ELF-1 (cell line): ENCODE measurements around the gene TLE7.

Source experiments
- DNase-seq: peaks from one replicate; pipeline ENCODE4 v3.0.0-alpha.2; 2016; ENCODE audit warnings: low read depth, low spot score

The TLE7 gene

DNA sequence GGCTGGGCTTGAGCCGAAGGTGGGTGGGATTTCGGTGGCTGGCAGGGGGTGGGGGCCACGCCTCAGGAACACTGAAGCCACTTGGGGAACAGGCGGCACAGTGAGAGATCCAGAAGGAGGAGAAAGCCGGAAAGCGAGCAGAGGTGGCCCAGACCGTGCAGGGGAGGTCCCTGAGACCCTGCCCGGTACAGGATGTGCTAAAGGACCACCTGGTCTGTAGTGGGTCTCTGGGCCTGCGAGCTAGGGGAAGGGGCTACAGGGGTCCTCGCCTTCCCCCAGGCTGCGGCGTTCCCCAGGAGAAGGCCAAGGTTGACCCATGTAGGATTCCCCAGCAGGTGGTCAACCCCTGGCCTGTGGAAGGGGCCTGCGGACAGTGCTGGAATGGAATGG, at the start of gene TLE7:
Gene TLE7, minus strand, starts transcription at position 4 of the 390 bp plus-strand sequence. CDS start 8,730 bp downstream, outside the sequence.
- no peak for DNase-seq

DNA sequence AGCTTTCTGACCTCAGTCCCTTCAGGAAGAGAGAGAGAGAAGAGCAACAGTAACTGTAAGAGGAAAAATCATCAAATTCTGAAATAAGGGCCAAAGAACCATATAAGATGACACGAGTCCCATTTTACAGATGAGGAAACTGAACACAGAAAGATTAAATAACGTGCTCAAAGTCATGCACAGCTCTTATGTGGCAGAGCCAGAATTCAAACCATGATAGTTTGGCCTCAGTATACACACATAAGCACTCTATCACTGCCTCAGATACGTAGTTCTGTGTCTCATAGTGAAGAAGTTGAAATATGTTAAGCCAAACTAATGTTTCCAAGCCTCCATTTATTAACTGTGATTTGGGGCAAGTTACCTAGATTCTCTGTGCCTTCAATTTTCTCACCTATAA, 49.2 kb upstream of the TLE7 start:
- DNase-seq: no peak

- DNase-seq: no peak
These were observed 48.5 kb upstream of the TLE7 start for GRCh38 chr16:71490361-71490760.

DNA sequence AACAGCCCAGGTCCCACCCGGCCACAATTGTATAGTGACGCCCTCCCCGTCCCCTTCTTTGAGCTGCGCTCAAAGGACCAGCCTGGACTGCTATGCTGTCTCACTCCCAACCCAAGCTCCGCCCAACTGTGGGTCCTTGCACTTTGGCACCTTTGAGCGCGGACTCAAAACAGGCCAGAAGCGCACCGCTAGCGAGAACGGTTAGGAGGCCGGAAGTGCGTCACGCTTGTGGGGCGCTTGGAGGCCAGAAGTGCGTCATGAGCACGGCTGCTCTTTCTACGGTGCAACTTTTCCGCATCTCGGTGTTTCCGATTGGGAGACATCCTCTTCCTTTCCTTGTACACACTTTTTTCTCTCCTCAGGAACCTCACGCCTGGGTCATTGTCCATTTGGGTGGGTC, 47.3 kb upstream of the TLE7 start, which contains the start of gene ZNF19:
Gene ZNF19, minus strand, starts transcription at position 203 of the 400 bp plus-strand sequence. CDS start 7,210 bp downstream, outside the sequence.
- DNase-seq: no peak

DNA sequence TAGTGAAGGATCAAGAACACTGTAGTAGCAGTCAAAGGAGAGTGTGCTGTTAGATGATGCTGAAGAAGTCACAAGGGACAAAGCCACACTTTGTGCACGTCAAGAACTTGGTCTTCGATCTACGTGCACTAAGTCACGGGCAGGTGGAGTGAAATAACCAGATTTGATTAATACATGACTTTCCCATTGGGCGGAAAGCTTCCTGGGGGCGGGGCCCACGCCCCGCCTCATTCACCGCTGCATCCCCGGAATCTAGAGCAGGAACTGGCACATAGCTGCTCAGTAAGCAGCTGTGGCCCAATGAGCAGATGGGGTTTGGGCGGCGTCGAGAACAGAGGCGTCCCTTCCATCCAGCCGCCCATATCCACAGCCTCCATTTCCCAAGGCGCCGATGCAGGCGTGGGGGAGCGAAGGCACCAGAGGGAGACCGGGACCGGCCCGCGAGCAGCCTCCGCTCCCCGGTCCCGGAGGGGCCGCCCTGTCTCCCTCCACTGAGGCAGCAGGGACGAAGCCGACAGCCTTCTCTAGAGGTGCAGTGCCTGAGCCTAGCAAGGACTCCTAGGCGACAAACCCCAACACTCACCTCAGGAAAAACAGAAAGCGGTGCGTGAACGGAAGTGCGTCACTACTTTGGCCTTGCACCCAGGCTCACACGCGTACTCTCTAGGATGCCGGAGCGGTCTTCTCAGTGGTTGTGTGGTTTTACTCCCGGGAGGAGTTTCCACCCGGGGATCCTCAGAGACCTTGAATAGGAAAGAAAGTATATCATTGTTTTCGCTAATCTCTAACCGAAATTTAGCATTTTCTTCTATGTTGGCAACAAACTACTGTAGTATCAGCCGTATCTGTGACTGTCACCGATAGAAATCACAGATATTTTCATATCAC, 42.4 kb upstream of the TLE7 start:
- peak; percentile 85 for DNase-seq

DNA sequence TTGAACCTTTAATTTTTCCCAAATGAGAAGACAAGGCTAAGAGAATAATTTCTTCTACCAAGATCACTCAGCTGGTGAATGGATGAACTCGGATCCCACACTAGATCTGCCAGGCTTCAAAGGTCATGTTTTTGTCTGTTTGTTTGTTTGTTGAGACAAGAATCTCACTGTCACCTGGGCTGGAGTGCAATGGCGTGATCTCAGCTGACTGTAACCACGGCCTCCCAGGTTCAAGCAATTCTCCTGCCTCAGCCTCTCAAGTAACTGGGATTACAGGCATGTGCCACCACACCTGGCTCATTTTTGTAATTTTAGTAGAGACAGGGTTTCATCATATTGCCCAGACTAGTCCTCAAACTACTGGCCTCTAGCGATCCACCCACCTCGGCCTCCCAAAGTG, 40.7 kb upstream of the TLE7 start:
- DNase-seq: no peak

DNA sequence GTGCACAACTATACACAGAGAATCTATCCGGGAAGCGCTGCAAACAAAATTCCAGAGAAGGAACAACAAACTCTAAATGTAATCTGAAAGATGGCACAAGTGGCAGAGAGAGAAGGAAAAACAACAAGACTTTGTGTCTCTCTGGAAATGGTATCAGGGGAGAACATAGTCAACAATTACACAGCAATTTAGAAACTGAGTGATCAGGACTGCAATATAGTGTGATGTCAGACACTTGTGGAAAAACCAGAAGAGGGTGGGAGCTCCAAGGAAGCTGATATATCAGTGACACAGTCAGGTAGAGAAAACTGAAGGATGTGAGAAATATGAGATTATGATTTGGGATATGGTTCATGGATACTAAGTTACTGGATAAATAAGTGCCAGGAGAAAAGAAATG, 39.1 kb upstream of the TLE7 start:
- no peak for DNase-seq

DNA sequence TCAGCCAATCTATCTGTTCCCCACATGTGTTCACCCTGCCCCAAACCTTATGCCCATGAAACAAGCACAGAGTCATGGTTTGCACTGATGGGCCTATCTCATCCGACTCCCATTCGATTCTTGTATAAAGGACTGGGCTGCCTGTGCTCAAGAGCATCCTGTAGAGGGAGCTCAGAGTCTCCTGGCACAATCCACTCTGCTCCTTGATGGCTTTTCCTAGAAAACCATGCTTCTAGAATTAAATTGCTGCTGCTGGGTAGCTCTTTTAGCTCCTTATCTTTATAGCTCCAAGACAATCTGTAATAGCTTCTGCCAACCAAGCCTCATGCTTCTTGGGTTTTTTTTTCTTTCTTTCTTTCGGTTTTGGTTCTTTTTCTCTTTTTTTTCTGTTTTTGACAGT, 37.6 kb upstream of the TLE7 start:
- peak; percentile 34 for DNase-seq

DNA sequence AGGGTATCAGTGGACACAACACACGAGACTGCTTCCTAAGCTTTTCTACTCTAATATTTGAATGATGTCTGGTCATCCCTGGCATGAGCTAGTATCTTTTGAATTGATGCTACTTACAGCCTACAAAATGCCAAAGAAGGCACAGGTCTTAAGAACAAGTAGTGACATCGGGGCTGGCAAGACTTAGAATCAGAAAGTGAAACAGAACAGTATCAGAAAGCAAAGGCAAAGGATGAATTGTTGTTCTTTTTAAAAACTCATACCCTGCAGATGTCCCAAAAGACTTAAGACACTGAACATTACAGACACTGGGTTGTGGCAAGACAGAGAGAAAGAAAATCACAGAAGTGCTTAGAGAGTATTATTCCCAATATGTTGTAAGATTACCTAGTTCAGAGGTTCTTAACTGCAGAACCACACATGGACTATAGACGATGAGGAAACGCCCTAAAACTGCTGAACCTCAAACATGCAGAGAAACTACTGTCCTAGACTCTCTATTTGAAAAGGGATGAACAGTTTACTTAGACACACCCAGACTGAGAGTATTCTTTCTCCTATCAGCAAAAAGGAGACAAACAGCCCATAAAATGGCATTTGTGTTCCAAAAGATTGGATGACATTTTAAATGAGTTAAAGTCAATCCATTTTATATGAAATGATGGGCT, 34.7 kb upstream of the TLE7 start:
- no peak for DNase-seq

DNA sequence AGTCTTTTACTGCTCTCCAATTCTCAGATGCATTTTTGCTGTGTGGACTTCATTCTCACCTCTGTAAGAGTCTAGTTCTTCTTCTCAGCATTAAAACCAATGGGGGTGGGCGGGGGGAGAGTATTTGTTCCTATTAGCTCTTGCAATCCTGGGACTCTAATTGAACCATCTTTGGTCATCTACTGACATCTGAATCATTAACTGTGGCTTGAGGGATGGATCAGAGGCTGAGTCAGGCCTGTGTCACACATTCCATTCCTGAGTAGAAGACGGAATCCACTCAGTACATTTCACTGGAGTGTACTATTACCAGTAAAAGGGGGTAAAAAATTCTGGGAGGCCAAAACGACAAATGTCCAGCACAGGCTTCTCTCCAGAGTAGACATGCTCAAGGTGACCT, 33.0 kb upstream of the TLE7 start:
- no peak for DNase-seq

GRCh38 chr16:71473891-71474290, 32.0 kb upstream of the TLE7 start:
- DNase-seq: no peak

DNA sequence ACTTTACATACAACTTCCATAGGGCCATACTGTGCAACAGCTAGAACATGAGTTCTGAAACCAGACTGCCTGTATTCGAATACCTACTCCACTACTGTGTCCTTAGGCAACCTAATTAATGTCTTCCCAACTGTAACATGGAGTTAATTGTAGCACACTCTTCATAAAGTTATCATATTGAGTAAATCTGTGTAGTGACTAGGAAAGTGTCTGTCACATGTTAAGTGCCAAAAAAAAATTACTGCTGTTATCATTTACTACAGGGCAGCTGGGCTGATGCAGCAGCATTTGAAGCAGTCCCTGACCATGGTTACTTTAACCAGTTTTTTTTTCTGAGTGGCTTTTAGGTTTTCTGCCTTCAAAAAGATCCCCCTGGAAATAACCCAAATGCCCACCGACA, 31.1 kb upstream of the TLE7 start:
- DNase-seq: no peak

GRCh38 chr16:71472051-71472450, 30.2 kb upstream of the TLE7 start:
- DNase-seq: no peak

DNA sequence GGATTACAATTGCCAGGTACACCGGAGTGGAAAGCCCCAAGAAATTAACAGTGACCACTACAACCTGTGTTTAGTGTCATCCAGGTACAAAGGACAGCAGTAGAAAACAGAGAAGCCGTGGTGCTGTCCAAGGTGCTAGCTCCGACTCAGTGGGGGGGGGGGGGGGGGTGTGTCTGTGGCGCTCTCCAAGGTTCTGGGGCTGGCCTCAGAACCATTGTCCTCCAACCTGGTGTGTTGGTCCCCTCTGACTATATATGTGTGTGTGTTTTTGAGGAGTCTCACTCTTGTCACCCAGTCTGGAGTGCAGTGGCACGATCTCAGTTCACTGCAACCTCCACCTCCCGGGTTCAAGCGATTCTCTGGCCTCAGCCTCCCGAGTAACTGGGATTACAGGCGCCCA, 26.0 kb upstream of the TLE7 start:
- peak; percentile 80 for DNase-seq

- no peak for DNase-seq
These were observed 22.4 kb upstream of the TLE7 start for GRCh38 chr16:71464231-71464630.

- DNase-seq: peak; percentile 86
These were observed 20.1 kb upstream of the TLE7 start, which contains the start of gene ZNF23 for GRCh38 chr16:71461686-71462648. ZNF23 (minus strand) TSS chr16:71462247; CDS start chr16:71456796, 5,451 bp downstream.

GRCh38 chr16:71460941-71461340, 19.1 kb upstream of the TLE7 start:
- DNase-seq: no peak

- no peak for DNase-seq
These were observed 18.4 kb upstream of the TLE7 start for GRCh38 chr16:71460236-71460635.

DNA sequence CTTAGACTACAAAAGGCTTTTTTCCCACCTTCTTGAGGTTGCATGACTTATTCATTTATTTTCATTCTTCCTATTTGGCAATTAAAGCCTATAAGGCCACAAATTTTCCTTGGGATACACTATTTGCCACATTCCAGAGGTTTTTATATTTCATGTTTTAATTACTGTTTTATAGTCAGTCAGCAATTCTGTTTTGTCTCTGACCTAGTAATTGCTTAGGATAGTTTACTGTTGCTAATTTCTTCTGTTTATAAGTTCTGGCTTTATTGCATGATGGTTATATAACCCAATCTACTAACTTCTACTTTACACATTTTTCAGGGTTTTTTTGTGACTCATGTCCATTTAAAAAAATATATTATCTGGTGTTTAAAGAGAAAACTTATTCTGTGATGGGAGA, 17.7 kb upstream of the TLE7 start:
- DNase-seq: no peak

DNA sequence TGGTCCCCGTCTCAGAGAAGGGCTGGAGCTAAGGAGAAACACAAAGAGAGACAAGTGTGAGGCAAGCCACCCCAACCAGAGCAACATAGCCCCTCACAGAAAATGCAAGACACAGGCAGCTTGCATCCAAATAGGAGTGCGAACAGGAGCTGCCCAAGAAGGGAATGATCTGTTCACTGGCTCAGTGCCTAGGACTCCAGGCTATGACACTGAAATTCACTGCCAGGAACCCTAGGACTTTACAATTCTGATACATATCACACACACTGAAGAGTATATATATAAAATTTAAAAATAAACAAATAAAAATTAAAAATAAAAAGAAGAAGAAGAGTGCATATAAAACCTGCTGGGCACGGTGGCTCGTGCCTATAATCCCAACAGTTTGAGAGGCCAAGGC, 14.9 kb upstream of the TLE7 start:
- no peak for DNase-seq

GRCh38 chr16:71453036-71453435, 11.2 kb upstream of the TLE7 start:
- no peak for DNase-seq

DNA sequence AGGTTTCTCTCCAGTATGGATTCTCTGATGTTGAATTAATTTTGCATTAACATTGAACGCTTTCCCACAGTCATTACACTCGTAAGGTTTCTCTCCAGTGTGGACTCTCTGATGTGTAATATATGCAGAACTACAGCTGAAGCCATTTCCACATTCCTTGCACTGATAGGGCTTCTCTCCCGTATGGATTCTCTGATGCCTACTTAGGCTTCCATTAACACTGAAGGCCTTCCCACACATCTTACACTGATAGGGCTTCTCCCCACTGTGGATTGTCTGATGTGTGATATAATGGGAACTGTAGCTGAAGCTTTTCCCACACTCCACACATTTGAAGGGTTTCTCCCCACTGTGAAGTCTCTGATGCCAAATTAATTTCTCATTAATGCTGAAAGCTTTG, 7.2 kb upstream of the TLE7 start:
- no peak for DNase-seq
